D721Med (cell line): ENCODE data around the gene BBS1.

Experiments
- DNase-seq: peaks from one replicate; pipeline ENCODE4 v3.0.0; 2011; ENCODE audit warnings: low spot score; ENCODE audit not compliant: insufficient read length
- FAIRE-seq: peaks from 2 replicates; lab custom pipeline; 2011; peaks lifted over from hg19 to GRCh38; lab: Jason Lieb, UNC
- CTCF ChIP-seq: IDR thresholded peaks from 2 replicates; pipeline ENCODE4 v1.5.1; 2012; ENCODE audit warnings: mild to moderate bottlenecking, control low read depth; ENCODE audit not compliant: insufficient read depth; ENCODE audit errors: missing control alignments

Gene BBS1

GRCh38 chr11:66467034-66467659, 43.3 kb upstream of the BBS1 start:
- no peak for FAIRE-seq

GRCh38 chr11:66467756-66468155, 42.7 kb upstream of the BBS1 start:
- no peak for FAIRE-seq

More at GRCh38 chr11:66467034-66467659, 43.3 kb upstream of the BBS1 start:
- no peak for TF ChIP-seq CTCF
- no peak for DNase-seq

GRCh38 chr11:66468691-66469090, 41.7 kb upstream of the BBS1 start:
- DNase-seq, result no peak
- FAIRE-seq, result no peak
- no peak for TF ChIP-seq CTCF

More at GRCh38 chr11:66467756-66468155, 42.7 kb upstream of the BBS1 start:
- no peak for DNase-seq
- no peak for TF ChIP-seq CTCF

GRCh38 chr11:66469441-66469840, 41.0 kb upstream of the BBS1 start:
- FAIRE-seq (no peak), DNase-seq (no peak)
- TF ChIP-seq CTCF, result no peak

GRCh38 chr11:66470015-66470414, 40.4 kb upstream of the BBS1 start:
- DNase-seq (no peak), FAIRE-seq (no peak)
- TF ChIP-seq CTCF, result no peak

GRCh38 chr11:66471142-66471541, 39.3 kb upstream of the BBS1 start:
- no peak for DNase-seq
- no peak for FAIRE-seq
- TF ChIP-seq CTCF, result no peak

GRCh38 chr11:66472054-66472453, 38.4 kb upstream of the BBS1 start:
- DNase-seq (no peak), FAIRE-seq (no peak)

More at GRCh38 chr11:66472054-66472453, 38.4 kb upstream of the BBS1 start:
- no peak for TF ChIP-seq CTCF
